ENCODE measurements around the gene AHCYL1. TPM values are rescaled to one million over a fixed set of nuclear protein-coding genes. Genes with fewer than 3 reads are reported as not detected.

The AHCYL1 gene
- total RNA-seq, 1 donor from 2014 or later = 60.5 TPM

GRCh38 chr1:110068646-110069403, 84.3 kb downstream of the AHCYL1 start:
- peaks cover 84% of the 10 kb centered on the region for H3K27me3 Mint-ChIP-seq (ENCODE audit: low read depth, unreplicated experiment)
- no peak overlapping the region for H2AFZ ChIP-seq (ENCODE audit: low read depth, low read length)
- H3K27ac Mint-ChIP-seq (ENCODE audit: unreplicated experiment) = peak overlapping the region; percentile 75
- H3K4me1 Mint-ChIP-seq (ENCODE audit: low read depth, unreplicated experiment) = peaks cover 2% of the 10 kb centered on the region
- H3K36me3 ChIP-seq (ENCODE audit: insufficient read depth, low read length) = no peaks in the 10 kb centered on the region
- peaks cover 24% of the 10 kb centered on the region for H4K20me1 ChIP-seq (ENCODE audit: insufficient read depth, low read length)
- peaks cover 10% of the 10 kb centered on the region for H3K9me3 Mint-ChIP-seq (ENCODE audit: unreplicated experiment)
- no peak overlapping the region for H3K4me3 ChIP-seq (ENCODE audit: insufficient read depth, low read depth, low read length)
- no peak overlapping the region for H3K4me3 Mint-ChIP-seq (ENCODE audit: unreplicated experiment)
- H3K27me3 ChIP-seq (ENCODE audit: insufficient read depth, low read length) = peaks cover 70% of the 10 kb centered on the region
- DNase-seq (ENCODE audit: low read depth) = no peak
- H3K9me3 ChIP-seq (ENCODE audit: insufficient read depth, low read depth, low read length) = peaks cover 8% of the 10 kb centered on the region
- H3K9ac ChIP-seq (ENCODE audit: low read length) = no peak overlapping the region
- H3K4me1 ChIP-seq (ENCODE audit: insufficient read depth, low read length) = no peaks in the 10 kb centered on the region
- TF ChIP-seq CTCF (IDR thresholded peaks at IDR 0.05; ENCODE audit: insufficient read depth, low read depth, low read length) (no peak), EZH2 (IDR thresholded peaks at IDR 0.05; ENCODE audit: insufficient read depth, low read length) (no peak)
- H3K4me2 ChIP-seq (ENCODE audit: low read length) = no peak overlapping the region
- no peaks in the 10 kb centered on the region for H3K79me2 ChIP-seq (ENCODE audit: insufficient read depth, low read length)
- no peak for FAIRE-seq
- H3K27ac ChIP-seq (ENCODE audit: low read depth, low read length) = no peak overlapping the region
- H3K36me3 Mint-ChIP-seq (ENCODE audit: low read depth, unreplicated experiment) = peaks cover 5% of the 10 kb centered on the region

GRCh38 chr1:110069404-110070281, 85.1 kb downstream of the AHCYL1 start:
- FAIRE-seq (no peak), DNase-seq (ENCODE audit: low read depth) (no peak)
- Histone ChIP-seq H4K20me1 (ENCODE audit: insufficient read depth, low read length) (peaks cover 24% of the 10 kb centered on the region), H3K9me3 (ENCODE audit: insufficient read depth, low read depth, low read length) (peaks cover 8% of the 10 kb centered on the region), H3K27me3 (ENCODE audit: insufficient read depth, low read length) (peaks cover 78% of the 10 kb centered on the region), H3K27ac (ENCODE audit: low read depth, low read length) (no peak overlapping the region), H3K4me2 (ENCODE audit: low read length) (no peak overlapping the region), H3K4me1 (ENCODE audit: insufficient read depth, low read length) (no peaks in the 10 kb centered on the region), H3K9ac (ENCODE audit: low read length) (no peak overlapping the region), H3K79me2 (ENCODE audit: insufficient read depth, low read length) (no peaks in the 10 kb centered on the region), H3K36me3 (ENCODE audit: insufficient read depth, low read length) (no peaks in the 10 kb centered on the region), H3K4me3 (ENCODE audit: insufficient read depth, low read depth, low read length) (no peak overlapping the region), H2AFZ (ENCODE audit: low read depth, low read length) (no peak overlapping the region)
- Mint-ChIP-seq H3K36me3 (ENCODE audit: low read depth, unreplicated experiment) (peaks cover 5% of the 10 kb centered on the region), H3K4me3 (ENCODE audit: unreplicated experiment) (no peak overlapping the region), H3K27me3 (ENCODE audit: low read depth, unreplicated experiment) (peaks cover 86% of the 10 kb centered on the region), H3K4me1 (ENCODE audit: low read depth, unreplicated experiment) (peaks cover 2% of the 10 kb centered on the region), H3K9me3 (ENCODE audit: unreplicated experiment) (peaks cover 10% of the 10 kb centered on the region), H3K27ac (ENCODE audit: unreplicated experiment) (no peak overlapping the region)
- peak; percentile 100 for TF ChIP-seq EZH2 (IDR thresholded peaks at IDR 0.05; ENCODE audit: insufficient read depth, low read length)
- TF ChIP-seq CTCF (IDR thresholded peaks at IDR 0.05; ENCODE audit: insufficient read depth, low read depth, low read length) = no peak

Data from astrocyte (in vitro differentiated cells and primary cell).